Liver (tissue), 9 donors: ENCODE measurements around the gene GZMM. TPM values are rescaled to one million over a fixed set of nuclear protein-coding genes. Genes with fewer than 3 reads are reported as not detected.

Source experiments
- DNase-seq: peaks from one replicate; pipeline ENCODE4 v3.0.0-alpha.2; 2017; ENCODE audit warnings: low spot score
- H3K27ac ChIP-seq, 2 donors: one replicate each; pipeline ENCODE4 v1.7.0; 2013; ENCODE audit warnings: inconsistent platforms in 2 of 2, low read length in 2 of 2, control low read depth in 1 of 2, low read depth in 1 of 2, mild to moderate bottlenecking in 1 of 2
- H3K27me3 ChIP-seq, 4 donors: one replicate each; pipeline versions ENCODE4 v1.6.1 to v1.7.0; 2013; ENCODE audit warnings: low read length in 3 of 4, inconsistent platforms in 1 of 4, mild to moderate bottlenecking in 1 of 4, moderate library complexity in 1 of 4; ENCODE audit not compliant: control insufficient read depth in 4 of 4, insufficient read depth in 4 of 4
- H3K36me3 ChIP-seq, 4 donors: one replicate each; pipeline versions ENCODE4 v1.6.1 to v1.7.0; 2013; ENCODE audit warnings: low read length in 3 of 4, mild to moderate bottlenecking in 3 of 4, low read depth in 1 of 4, moderate library complexity in 1 of 4; ENCODE audit not compliant: control insufficient read depth in 4 of 4, insufficient read depth in 3 of 4
- H3K4me1 ChIP-seq, 4 donors: one replicate each; pipeline versions ENCODE4 v1.6.1 to v1.7.0; 2013; ENCODE audit warnings: low read length in 3 of 4, mild to moderate bottlenecking in 3 of 4, moderate library complexity in 1 of 4; ENCODE audit not compliant: control insufficient read depth in 4 of 4, insufficient read depth in 4 of 4
- H3K4me3 ChIP-seq, 3 donors: one replicate each; pipeline versions ENCODE4 v1.6.1 to v1.7.0; 2013; ENCODE audit warnings: low read length in 3 of 3, control low read depth in 1 of 3, low read depth in 1 of 3, mild to moderate bottlenecking in 1 of 3
- H3K9ac ChIP-seq, 2 donors: one replicate each; pipeline ENCODE4 v1.7.0; 2013; ENCODE audit warnings: low read length in 2 of 2, mild to moderate bottlenecking in 2 of 2, moderate library complexity in 2 of 2, control low read depth in 1 of 2, low read depth in 1 of 2
- H3K9me3 ChIP-seq, 4 donors: one replicate each; pipeline versions ENCODE4 v1.6.1 to v1.7.0; 2013; ENCODE audit warnings: low read length in 3 of 4; ENCODE audit not compliant: control insufficient read depth in 4 of 4
- EGR1 ChIP-seq, 2 donors: IDR thresholded peaks; 2 replicates each; pipeline ENCODE4 v1.6.1; 2016 to 2018; ENCODE audit warnings: antibody characterized with exemption in 2 of 2, low read depth in 2 of 2
- FOXA2 ChIP-seq: IDR thresholded peaks from 2 replicates; pipeline ENCODE4 v1.6.1; 2016; ENCODE audit warnings: antibody characterized with exemption
- GABPA ChIP-seq, 2 donors: IDR thresholded peaks in 1 of 2; conservative IDR thresholded peaks in 1 of 2; 2 replicates each; pipeline ENCODE4 v1.6.1; 2016; ENCODE audit warnings: antibody characterized with exemption in 2 of 2, mild to moderate bottlenecking in 1 of 2, moderate library complexity in 1 of 2
- HNF4A ChIP-seq, 2 donors: conservative IDR thresholded peaks; 2 replicates each; pipeline ENCODE4 v1.6.1; 2016; ENCODE audit warnings: antibody characterized with exemption in 2 of 2, mild to moderate bottlenecking in 2 of 2
- JUND ChIP-seq, 2 donors: IDR thresholded peaks; 2 replicates each; pipeline ENCODE4 v1.6.1; 2016; ENCODE audit warnings: antibody characterized with exemption in 2 of 2
- MAX ChIP-seq: IDR thresholded peaks from 2 replicates; pipeline ENCODE4 v1.6.1; 2016; ENCODE audit warnings: antibody characterized with exemption
- NR2F2 ChIP-seq: IDR thresholded peaks from 2 replicates; pipeline ENCODE4 v1.6.1; 2016; ENCODE audit warnings: antibody characterized with exemption
- RAD21 ChIP-seq, 2 donors: IDR thresholded peaks; 2 replicates each; pipeline ENCODE4 v1.6.1; 2016; ENCODE audit warnings: antibody characterized with exemption in 2 of 2, mild to moderate bottlenecking in 2 of 2
- RXRA ChIP-seq, 2 donors: IDR thresholded peaks; 2 replicates each; pipeline ENCODE4 v1.6.1; 2017 to 2018; ENCODE audit warnings: antibody characterized with exemption in 2 of 2, mild to moderate bottlenecking in 1 of 2
- TAF1 ChIP-seq: conservative IDR thresholded peaks from 2 replicates; pipeline ENCODE4 v1.6.1; 2016; ENCODE audit warnings: antibody characterized with exemption, mild to moderate bottlenecking
- YY1 ChIP-seq: IDR thresholded peaks from 2 replicates; pipeline ENCODE4 v1.6.1; 2016; ENCODE audit warnings: antibody characterized with exemption, mild to moderate bottlenecking
- WGBS: extraction: QIAGEN DNeasy Blood & Tissue Kit; methylation state at CpG from one replicate; pipeline ENCODE4 v1.1.7; 2013; 5-methylcytosine and 5-hydroxymethylcytosine counted together
- polyA plus RNA-seq, 2 donors: library from polyadenylated mRNA; stranded (reverse) in 1 of 2; unstranded in 1 of 2; fragments of 200-250 nt in 1 of 2; fragments of >200 nt in 1 of 2; fragmentation: Nextera tagmentation in 1 of 2; extraction: Ambion mirVana in 1 of 2; gene quantifications; one replicate each; pipeline versions ENCODE4 v1.2.1 to v1.2.3, GENCODE V29; 2013 to 2015
- total RNA-seq, 2 donors: library from RNA; depleted of rRNA; stranded (reverse); fragments of >200 nt; gene quantifications; one replicate each; pipeline ENCODE4 v1.2.3, GENCODE V29; 2014
- TF ChIP-seq, protein P1 (sequence below): fragments of 150-350 bp; IDR thresholded peaks from 2 replicates; pipeline ENCODE4 v1.5.1; 2017; ENCODE audit warnings: improper control_type of control experiment, low read depth, low read length; ENCODE audit not compliant: missing input control
- TF ChIP-seq, protein P2 (sequence below): IDR thresholded peaks from 2 replicates; pipeline ENCODE4 v1.6.1; 2016; ENCODE audit warnings: antibody characterized with exemption, mild to moderate bottlenecking
- donor health status: healthy.
- donor health status: healthy.
- donor health status: healthy.
- donor health status: healthy.
- donor health status: healthy.

Gene GZMM
- total and polyA plus RNA-seq, 4 donors = 0.28 to 1.3 (median 1.1) TPM

- H3K9me3 ChIP-seq = no peaks in the 10 kb centered on the region
- peaks cover 0 to 5% (median 0%) of the 10 kb centered on the region in 4 donors for H3K27me3 ChIP-seq
- H3K4me3 ChIP-seq = no peak overlapping the region
- H3K4me1 ChIP-seq = peaks cover 0 to 7% (median 4%) of the 10 kb centered on the region in 4 donors
- H3K36me3 ChIP-seq = no peaks in the 10 kb centered on the region
- 58% methylated on average over 10 of the region's 10 CpGs for WGBS
- H3K9ac ChIP-seq = no peak overlapping the region
- no peak overlapping the region for H3K27ac ChIP-seq
- no peak for DNase-seq
- TF ChIP-seq NR2F2 = no peak
- TF ChIP-seq MAX = no peak
- TF ChIP-seq JUND (IDR thresholded peaks at IDR 0.05) = no peak
- TF ChIP-seq GABPA (IDR thresholded peaks at IDR 0.05 in 1 of 2, conservative IDR thresholded peaks at IDR 0.05 in 1 of 2) = no peak
- no peak for TF ChIP-seq RAD21 (IDR thresholded peaks at IDR 0.05)
- no peak for TF ChIP-seq HNF4A (conservative IDR thresholded peaks at IDR 0.05)
- TF ChIP-seq RXRA (IDR thresholded peaks at IDR 0.05) = no peak
- no peak for TF ChIP-seq TAF1
- TF ChIP-seq, protein P1, sequence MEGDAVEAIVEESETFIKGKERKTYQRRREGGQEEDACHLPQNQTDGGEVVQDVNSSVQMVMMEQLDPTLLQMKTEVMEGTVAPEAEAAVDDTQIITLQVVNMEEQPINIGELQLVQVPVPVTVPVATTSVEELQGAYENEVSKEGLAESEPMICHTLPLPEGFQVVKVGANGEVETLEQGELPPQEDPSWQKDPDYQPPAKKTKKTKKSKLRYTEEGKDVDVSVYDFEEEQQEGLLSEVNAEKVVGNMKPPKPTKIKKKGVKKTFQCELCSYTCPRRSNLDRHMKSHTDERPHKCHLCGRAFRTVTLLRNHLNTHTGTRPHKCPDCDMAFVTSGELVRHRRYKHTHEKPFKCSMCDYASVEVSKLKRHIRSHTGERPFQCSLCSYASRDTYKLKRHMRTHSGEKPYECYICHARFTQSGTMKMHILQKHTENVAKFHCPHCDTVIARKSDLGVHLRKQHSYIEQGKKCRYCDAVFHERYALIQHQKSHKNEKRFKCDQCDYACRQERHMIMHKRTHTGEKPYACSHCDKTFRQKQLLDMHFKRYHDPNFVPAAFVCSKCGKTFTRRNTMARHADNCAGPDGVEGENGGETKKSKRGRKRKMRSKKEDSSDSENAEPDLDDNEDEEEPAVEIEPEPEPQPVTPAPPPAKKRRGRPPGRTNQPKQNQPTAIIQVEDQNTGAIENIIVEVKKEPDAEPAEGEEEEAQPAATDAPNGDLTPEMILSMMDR = no peak
- no peak for TF ChIP-seq YY1
- TF ChIP-seq FOXA2 = no peak
- TF ChIP-seq, protein P2, sequence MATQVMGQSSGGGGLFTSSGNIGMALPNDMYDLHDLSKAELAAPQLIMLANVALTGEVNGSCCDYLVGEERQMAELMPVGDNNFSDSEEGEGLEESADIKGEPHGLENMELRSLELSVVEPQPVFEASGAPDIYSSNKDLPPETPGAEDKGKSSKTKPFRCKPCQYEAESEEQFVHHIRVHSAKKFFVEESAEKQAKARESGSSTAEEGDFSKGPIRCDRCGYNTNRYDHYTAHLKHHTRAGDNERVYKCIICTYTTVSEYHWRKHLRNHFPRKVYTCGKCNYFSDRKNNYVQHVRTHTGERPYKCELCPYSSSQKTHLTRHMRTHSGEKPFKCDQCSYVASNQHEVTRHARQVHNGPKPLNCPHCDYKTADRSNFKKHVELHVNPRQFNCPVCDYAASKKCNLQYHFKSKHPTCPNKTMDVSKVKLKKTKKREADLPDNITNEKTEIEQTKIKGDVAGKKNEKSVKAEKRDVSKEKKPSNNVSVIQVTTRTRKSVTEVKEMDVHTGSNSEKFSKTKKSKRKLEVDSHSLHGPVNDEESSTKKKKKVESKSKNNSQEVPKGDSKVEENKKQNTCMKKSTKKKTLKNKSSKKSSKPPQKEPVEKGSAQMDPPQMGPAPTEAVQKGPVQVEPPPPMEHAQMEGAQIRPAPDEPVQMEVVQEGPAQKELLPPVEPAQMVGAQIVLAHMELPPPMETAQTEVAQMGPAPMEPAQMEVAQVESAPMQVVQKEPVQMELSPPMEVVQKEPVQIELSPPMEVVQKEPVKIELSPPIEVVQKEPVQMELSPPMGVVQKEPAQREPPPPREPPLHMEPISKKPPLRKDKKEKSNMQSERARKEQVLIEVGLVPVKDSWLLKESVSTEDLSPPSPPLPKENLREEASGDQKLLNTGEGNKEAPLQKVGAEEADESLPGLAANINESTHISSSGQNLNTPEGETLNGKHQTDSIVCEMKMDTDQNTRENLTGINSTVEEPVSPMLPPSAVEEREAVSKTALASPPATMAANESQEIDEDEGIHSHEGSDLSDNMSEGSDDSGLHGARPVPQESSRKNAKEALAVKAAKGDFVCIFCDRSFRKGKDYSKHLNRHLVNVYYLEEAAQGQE = no peak
- no peak for TF ChIP-seq EGR1 (IDR thresholded peaks at IDR 0.05; ENCODE audit: low read depth in 2 of 2)
Observed at GRCh38 chr19:495081-495401, 48.8 kb upstream of the GZMM start.

- Histone ChIP-seq H3K36me3 (no peaks in the 10 kb centered on the region), H3K9ac (no peak overlapping the region), H3K4me1 (peaks cover 0 to 7% (median 4%) of the 10 kb centered on the region in 4 donors), H3K27ac (no peak overlapping the region), H3K9me3 (no peaks in the 10 kb centered on the region), H3K27me3 (peaks cover 0 to 5% (median 0%) of the 10 kb centered on the region in 4 donors), H3K4me3 (no peak overlapping the region)
- no peak for DNase-seq
- WGBS = 20% methylated on average over 32 of the region's 32 CpGs
- TF ChIP-seq, protein P1 = peak; percentile 45
- TF ChIP-seq RXRA (IDR thresholded peaks at IDR 0.05) (no peak), RAD21 (IDR thresholded peaks at IDR 0.05) (peak in 1 of 2 donors; percentile 62)
Observed at GRCh38 chr19:495402-496111, 48.3 kb upstream of the GZMM start.
